ENCODE results near the gene PNPT1. TPM values are rescaled to one million over a fixed set of nuclear protein-coding genes. Genes with fewer than 3 reads are reported as not detected.
"Not testable (repeated sequence)": the region's sequence is repeated elsewhere in the genome, so short reads cannot be mapped to it uniquely, and the experiment has no call there.

PNPT1 gene
- total and polyA plus RNA-seq, 4 donors, result 9.4 to 23.3 (median 16.3) TPM

DNA sequence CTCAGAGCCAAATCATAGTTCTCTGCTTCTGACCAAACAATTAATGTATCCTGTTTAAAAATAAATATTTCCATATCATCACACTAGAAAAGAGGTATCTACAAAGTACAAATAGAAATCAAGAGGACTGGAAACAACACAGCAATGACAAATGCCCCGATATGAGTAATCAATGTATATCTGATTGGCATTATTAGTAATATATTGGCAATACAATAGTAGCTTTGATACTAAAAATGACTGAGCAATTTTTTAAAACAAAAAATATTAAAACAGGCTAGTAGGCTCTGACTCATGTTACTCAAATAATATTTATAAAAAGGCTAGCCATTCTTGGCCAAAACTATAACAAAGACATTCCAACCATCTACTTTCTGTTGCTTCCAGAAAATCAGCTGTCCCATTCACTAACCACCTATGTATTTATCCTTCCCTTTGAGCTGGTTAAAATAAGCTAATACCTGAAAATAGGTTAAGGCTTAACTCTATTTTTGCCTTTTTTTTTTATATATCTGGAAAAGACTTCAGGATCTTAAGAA is 89.5 kb downstream of the PNPT1 start:
- TF ChIP-seq, protein P1, sequence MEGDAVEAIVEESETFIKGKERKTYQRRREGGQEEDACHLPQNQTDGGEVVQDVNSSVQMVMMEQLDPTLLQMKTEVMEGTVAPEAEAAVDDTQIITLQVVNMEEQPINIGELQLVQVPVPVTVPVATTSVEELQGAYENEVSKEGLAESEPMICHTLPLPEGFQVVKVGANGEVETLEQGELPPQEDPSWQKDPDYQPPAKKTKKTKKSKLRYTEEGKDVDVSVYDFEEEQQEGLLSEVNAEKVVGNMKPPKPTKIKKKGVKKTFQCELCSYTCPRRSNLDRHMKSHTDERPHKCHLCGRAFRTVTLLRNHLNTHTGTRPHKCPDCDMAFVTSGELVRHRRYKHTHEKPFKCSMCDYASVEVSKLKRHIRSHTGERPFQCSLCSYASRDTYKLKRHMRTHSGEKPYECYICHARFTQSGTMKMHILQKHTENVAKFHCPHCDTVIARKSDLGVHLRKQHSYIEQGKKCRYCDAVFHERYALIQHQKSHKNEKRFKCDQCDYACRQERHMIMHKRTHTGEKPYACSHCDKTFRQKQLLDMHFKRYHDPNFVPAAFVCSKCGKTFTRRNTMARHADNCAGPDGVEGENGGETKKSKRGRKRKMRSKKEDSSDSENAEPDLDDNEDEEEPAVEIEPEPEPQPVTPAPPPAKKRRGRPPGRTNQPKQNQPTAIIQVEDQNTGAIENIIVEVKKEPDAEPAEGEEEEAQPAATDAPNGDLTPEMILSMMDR (IDR thresholded peaks at IDR 0.05; ENCODE audit: control extremely low read depth, extremely low read depth), result no peak
- H3K27me3 ChIP-seq (ENCODE audit: control insufficient read depth in 3 of 3, insufficient read depth in 3 of 3, low read length in 2 of 3), result no peaks in the 10 kb centered on the region
- WGBS, 2 donors, result 83 to 95% methylated on average over 1 of the region's 1 CpG
- no peak overlapping the region for H3K9ac ChIP-seq (ENCODE audit: insufficient read depth in 1 of 2, low read length in 2 of 2)
- no peak overlapping the region for H3K4me3 ChIP-seq
- peaks cover 0 to 14% (median 7%) of the 10 kb centered on the region in 4 donors for H3K36me3 ChIP-seq (ENCODE audit: control insufficient read depth in 4 of 4, insufficient read depth in 4 of 4, low read length in 4 of 4)
- no peak overlapping the region for H3K27ac ChIP-seq (ENCODE audit: low read depth in 1 of 2, low read length in 1 of 2)
- H3K9me3 ChIP-seq (ENCODE audit: control insufficient read depth in 4 of 4, insufficient read depth in 3 of 4, low read length in 3 of 4), result no peaks in the 10 kb centered on the region
- ATAC-seq (ENCODE audit: insufficient read depth, low FRiP score) (no peak), DNase-seq (no peak)
- H3K4me1 ChIP-seq (ENCODE audit: control insufficient read depth in 5 of 5, insufficient read depth in 5 of 5, low read length in 5 of 5), result peaks cover 0 to 8% (median 4%) of the 10 kb centered on the region in 5 donors

DNA sequence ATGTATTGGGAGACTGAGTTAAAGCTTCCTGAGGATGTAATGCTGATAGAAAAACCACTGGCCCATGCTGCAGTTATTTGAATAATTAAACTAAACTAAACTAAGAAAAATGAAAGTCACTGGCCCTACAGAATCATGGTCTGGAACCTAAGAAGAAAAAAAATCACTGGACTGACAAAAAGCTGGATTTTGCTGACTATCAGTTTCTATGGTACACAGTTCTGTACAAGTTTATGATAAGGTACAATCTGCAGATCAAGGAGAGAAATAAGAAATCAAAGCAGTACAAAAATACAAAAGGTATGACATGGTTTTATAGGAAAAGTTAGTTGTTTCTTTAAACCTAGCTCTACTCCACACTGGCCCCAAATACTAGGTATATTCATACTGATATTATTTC is 91.8 kb downstream of the PNPT1 start:
- TF ChIP-seq, protein P1 (IDR thresholded peaks at IDR 0.05; ENCODE audit: control extremely low read depth, extremely low read depth), result no peak
- Histone ChIP-seq H3K4me1 (ENCODE audit: control insufficient read depth in 5 of 5, insufficient read depth in 5 of 5, low read length in 5 of 5) (peaks cover 0 to 8% (median 0%) of the 10 kb centered on the region in 5 donors), H3K36me3 (ENCODE audit: control insufficient read depth in 4 of 4, insufficient read depth in 4 of 4, low read length in 4 of 4) (peaks cover 12 to 20% (median 14%) of the 10 kb centered on the region in 4 donors), H3K9me3 (ENCODE audit: control insufficient read depth in 4 of 4, insufficient read depth in 3 of 4, low read length in 3 of 4) (no peaks in the 10 kb centered on the region), H3K9ac (ENCODE audit: insufficient read depth in 1 of 2, low read length in 2 of 2) (no peak overlapping the region), H3K4me3 (no peak overlapping the region), H3K27me3 (ENCODE audit: control insufficient read depth in 3 of 3, insufficient read depth in 3 of 3, low read length in 2 of 3) (no peaks in the 10 kb centered on the region), H3K27ac (ENCODE audit: low read depth in 1 of 2, low read length in 1 of 2) (no peak overlapping the region)
- DNase-seq (no peak), ATAC-seq (ENCODE audit: insufficient read depth, low FRiP score) (no peak)

DNA sequence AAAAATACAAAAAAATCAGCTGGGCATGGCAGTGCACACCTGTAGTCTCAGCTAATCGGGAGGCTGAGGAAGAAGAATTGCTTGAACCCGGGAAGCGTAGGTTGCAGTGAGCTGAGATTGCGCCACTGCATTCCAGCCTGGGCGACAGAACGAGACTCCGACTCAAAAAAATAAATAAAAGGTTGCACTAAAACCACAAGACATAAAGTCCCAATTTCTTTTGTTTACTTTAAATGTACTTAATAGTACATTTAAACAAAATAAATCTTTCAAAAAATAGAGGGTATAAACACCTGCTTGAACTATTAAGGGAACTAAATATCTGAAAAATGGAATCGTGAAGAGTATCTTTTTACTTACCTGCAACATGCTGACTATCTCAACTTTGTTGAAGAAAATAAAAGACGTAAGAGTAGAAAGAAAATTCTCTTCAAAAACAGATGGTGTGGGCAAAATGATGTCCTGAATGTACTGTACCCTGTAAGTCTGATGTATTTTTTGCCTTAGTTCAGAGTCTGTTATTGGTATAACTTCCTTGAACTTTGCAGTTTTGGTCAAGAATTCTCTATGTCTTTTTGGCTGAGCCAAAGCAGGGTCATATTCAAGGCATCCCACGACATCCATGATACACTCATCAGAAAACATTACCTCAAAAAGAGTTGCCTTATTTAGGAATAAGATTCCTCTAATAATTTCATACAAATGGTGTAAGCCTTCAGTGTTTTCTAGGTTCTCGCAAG is 95.4 kb downstream of the PNPT1 start:
- Histone ChIP-seq H3K27me3 (ENCODE audit: control insufficient read depth in 3 of 3, insufficient read depth in 3 of 3, low read length in 2 of 3) (no peaks in the 10 kb centered on the region), H3K9ac (ENCODE audit: insufficient read depth in 1 of 2, low read length in 2 of 2) (no peak overlapping the region), H3K9me3 (ENCODE audit: control insufficient read depth in 4 of 4, insufficient read depth in 3 of 4, low read length in 3 of 4) (no peaks in the 10 kb centered on the region), H3K36me3 (ENCODE audit: control insufficient read depth in 4 of 4, insufficient read depth in 4 of 4, low read length in 4 of 4) (peaks cover 12 to 29% (median 18%) of the 10 kb centered on the region in 4 donors), H3K4me1 (ENCODE audit: control insufficient read depth in 5 of 5, insufficient read depth in 5 of 5, low read length in 5 of 5) (peaks cover 0 to 6% (median 0%) of the 10 kb centered on the region in 5 donors), H3K27ac (ENCODE audit: low read depth in 1 of 2, low read length in 1 of 2) (no peak overlapping the region), H3K4me3 (no peak overlapping the region)
- WGBS, 2 donors, result 87 to 89% methylated on average over 11 of the region's 11 CpGs
- ATAC-seq (ENCODE audit: insufficient read depth, low FRiP score) (no peak), DNase-seq (no peak)
- TF ChIP-seq, protein P1 (IDR thresholded peaks at IDR 0.05; ENCODE audit: control extremely low read depth, extremely low read depth), result no peak

DNA sequence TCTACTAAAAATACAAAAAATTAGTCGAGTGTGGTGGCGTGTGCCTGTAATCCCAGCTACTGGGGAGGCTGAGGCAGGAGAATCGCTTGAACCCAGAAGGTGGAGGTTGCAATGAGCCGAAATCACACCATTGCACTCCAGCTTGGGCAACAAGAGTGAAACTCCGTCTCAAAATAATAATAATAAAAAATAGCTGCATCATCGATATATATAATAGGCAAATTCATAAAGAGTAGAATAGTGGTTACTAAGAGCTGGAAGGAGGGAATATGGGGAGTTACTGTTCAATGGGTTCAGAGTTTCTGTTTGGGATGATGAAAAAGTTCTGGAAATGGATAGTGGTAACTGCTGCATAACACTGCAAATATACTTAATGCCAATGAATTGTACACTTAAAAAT is 96.8 kb downstream of the PNPT1 start:
- H3K4me1 ChIP-seq (ENCODE audit: control insufficient read depth in 5 of 5, insufficient read depth in 5 of 5, low read length in 5 of 5); DNase-seq; H3K9me3 ChIP-seq (ENCODE audit: control insufficient read depth in 4 of 4, insufficient read depth in 3 of 4, low read length in 3 of 4); H3K4me3 ChIP-seq; H3K27me3 ChIP-seq (ENCODE audit: control insufficient read depth in 3 of 3, insufficient read depth in 3 of 3, low read length in 2 of 3); ATAC-seq (ENCODE audit: insufficient read depth, low FRiP score); H3K9ac ChIP-seq (ENCODE audit: insufficient read depth in 1 of 2, low read length in 2 of 2); H3K27ac ChIP-seq (ENCODE audit: low read depth in 1 of 2, low read length in 1 of 2): not testable (repeated sequence)
- peaks cover 11 to 21% (median 13%) of the 10 kb centered on the region in 4 donors for H3K36me3 ChIP-seq (ENCODE audit: control insufficient read depth in 4 of 4, insufficient read depth in 4 of 4, low read length in 4 of 4)
- 97 to 99% methylated on average over 6 of the region's 6 CpGs for WGBS, 2 donors
